GM06990 (cell line): ENCODE measurements around the gene BMP2K.

ENCODE experiments used
- DNase-seq: peaks from one replicate; pipeline ENCODE4 v3.0.0-alpha.2; 2011; ENCODE audit not compliant: insufficient read length; ENCODE audit errors: extremely low read depth
- H3K27me3 ChIP-seq: replicated peaks from 2 replicates; pipeline ENCODE4 v1.6.0; 2011; ENCODE audit warnings: low read length; ENCODE audit not compliant: control insufficient read depth, insufficient read depth
- H3K36me3 ChIP-seq: 2 replicates; pipeline ENCODE4 v1.5.1; 2011; ENCODE audit warnings: low read length; ENCODE audit not compliant: control insufficient read depth, insufficient read depth
- H3K4me3 ChIP-seq: replicated peaks from 2 replicates; pipeline ENCODE4 v1.5.1; 2011; ENCODE audit warnings: low read depth, mild to moderate bottlenecking, control low read depth, low read length
- CTCF ChIP-seq: IDR thresholded peaks from 2 replicates; pipeline ENCODE4 v1.5.1; 2011; ENCODE audit warnings: low read length, control low read depth, mild to moderate bottlenecking, inconsistent platforms; ENCODE audit not compliant: insufficient read depth, poor library complexity, severe bottlenecking

The BMP2K gene

GRCh38 chr4:78809295-78809694 lies 33.1 kb downstream of the BMP2K start:
- no peak overlapping the region for H3K4me3 ChIP-seq
- H3K27me3 ChIP-seq: no peaks in the 10 kb centered on the region
- no peak for TF ChIP-seq CTCF
- H3K36me3 ChIP-seq: no peaks in the 10 kb centered on the region
- no peak for DNase-seq

GRCh38 chr4:78809928-78810835 lies 34.0 kb downstream of the BMP2K start:
- H3K27me3 ChIP-seq: no peaks in the 10 kb centered on the region
- no peaks in the 10 kb centered on the region for H3K36me3 ChIP-seq
- DNase-seq: no peak
- H3K4me3 ChIP-seq: no peak overlapping the region
- no peak for TF ChIP-seq CTCF

DNA sequence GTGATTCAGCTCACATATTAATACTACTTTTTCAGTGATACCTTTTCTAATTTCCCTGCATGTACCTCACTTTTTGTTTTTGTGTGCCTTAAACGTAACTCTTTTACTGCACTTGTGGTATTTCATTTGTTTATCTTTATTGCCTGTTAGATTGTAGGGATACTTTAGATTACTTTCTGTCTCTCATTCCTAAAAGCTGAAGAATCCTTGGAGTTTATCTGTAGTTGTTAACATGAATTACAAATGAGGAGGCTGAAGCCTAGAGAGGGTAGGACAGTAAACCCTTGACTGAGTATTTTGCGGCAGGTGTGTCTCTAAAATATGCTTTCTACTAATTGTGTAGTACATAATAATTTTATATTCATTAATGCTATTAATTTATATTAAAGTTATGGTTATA lies 34.9 kb downstream of the BMP2K start:
- DNase-seq: no peak

GRCh38 chr4:78818530-78819079 lies 42.5 kb downstream of the BMP2K start:
- DNase-seq: no peak
- Histone ChIP-seq H3K36me3 (peaks cover 2% of the 10 kb centered on the region), H3K27me3 (no peaks in the 10 kb centered on the region), H3K4me3 (no peak overlapping the region)
- TF ChIP-seq CTCF: no peak

More for the DNA sequence above, 34.9 kb downstream of the BMP2K start:
- Histone ChIP-seq H3K4me3 (no peak overlapping the region), H3K36me3 (no peaks in the 10 kb centered on the region), H3K27me3 (no peaks in the 10 kb centered on the region)
- TF ChIP-seq CTCF: no peak

- Histone ChIP-seq H3K4me3 (no peak overlapping the region), H3K27me3 (no peaks in the 10 kb centered on the region), H3K36me3 (peaks cover 6% of the 10 kb centered on the region)
- no peak for DNase-seq
- no peak for TF ChIP-seq CTCF
Observed at GRCh38 chr4:78824001-78824400, 47.9 kb downstream of the BMP2K start.
